ENCODE results near the gene TET3.

DNA sequence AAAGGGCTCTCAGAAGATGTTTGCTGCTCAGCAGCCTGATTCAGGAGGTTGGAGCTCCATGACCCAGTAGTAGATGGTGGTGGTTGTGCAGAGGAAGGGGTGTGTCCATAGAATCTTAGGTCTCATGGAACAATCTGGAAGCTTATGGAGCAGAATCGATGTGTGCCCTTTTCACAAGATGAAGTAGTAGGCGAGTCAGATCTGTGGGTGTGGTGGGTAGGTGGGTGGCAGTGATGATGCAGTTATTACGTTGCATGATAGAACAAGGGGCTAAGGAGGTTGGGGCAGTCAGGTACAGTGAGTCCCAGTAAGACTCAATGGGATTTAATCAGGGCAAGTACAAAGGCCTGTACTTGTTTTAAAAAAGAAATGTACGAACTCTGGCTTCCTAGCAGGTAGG, 9.1 kb downstream of the TET3 start:
- TF ChIP-seq, protein P1, sequence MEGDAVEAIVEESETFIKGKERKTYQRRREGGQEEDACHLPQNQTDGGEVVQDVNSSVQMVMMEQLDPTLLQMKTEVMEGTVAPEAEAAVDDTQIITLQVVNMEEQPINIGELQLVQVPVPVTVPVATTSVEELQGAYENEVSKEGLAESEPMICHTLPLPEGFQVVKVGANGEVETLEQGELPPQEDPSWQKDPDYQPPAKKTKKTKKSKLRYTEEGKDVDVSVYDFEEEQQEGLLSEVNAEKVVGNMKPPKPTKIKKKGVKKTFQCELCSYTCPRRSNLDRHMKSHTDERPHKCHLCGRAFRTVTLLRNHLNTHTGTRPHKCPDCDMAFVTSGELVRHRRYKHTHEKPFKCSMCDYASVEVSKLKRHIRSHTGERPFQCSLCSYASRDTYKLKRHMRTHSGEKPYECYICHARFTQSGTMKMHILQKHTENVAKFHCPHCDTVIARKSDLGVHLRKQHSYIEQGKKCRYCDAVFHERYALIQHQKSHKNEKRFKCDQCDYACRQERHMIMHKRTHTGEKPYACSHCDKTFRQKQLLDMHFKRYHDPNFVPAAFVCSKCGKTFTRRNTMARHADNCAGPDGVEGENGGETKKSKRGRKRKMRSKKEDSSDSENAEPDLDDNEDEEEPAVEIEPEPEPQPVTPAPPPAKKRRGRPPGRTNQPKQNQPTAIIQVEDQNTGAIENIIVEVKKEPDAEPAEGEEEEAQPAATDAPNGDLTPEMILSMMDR (conservative IDR thresholded peaks at IDR 0.05 in 1 of 2, IDR thresholded peaks at IDR 0.05 in 1 of 2; ENCODE audit: low read depth in 1 of 2, low read length in 2 of 2), result no peak
- TF ChIP-seq EZH2 (IDR thresholded peaks at IDR 0.05; ENCODE audit: low read length, missing control alignments), result no peak
